Sciatic nerve (tissue), 2 donors: Measurements from ENCODE around the gene EVX2. TPM values are rescaled to one million over a fixed set of nuclear protein-coding genes. Genes with fewer than 3 reads are reported as not detected.

Experiments used
- ATAC-seq: fragments of 200-7000 bp; cut with Tn5 transposase; one replicate; pipeline ENCODE4 v1.9.1; 2020; ENCODE audit warnings: mild to moderate bottlenecking, moderate library complexity
- DNase-seq: peaks from one replicate; pipeline ENCODE4 v3.0.0-alpha.2; 2020; ENCODE audit warnings: low spot score
- intact Hi-C: fragments of 100-400 bp; cut with DNase I; formaldehyde crosslinking; loops from one replicate; pipeline ENCODE4 v1.14.2; 2022
- total RNA-seq: library from RNA; stranded (reverse); fragmentation: NEBNext Ultra II Directional; extraction: Animal tissue kit (Norgen Biotek cat#: 25700); gene quantifications from one replicate; pipeline ENCODE4 v1.2.1, GENCODE V29; 2021
- donor health status: DM: no; HTN: no; CAD: no.
- donor health status: DM: no; HTN: no; CAD: no.

EVX2 gene
- total RNA-seq, 1 donor from 2014 or later: not detected

- DNase-seq (no peak), ATAC-seq (no peak)
- intact Hi-C loops: loop anchor here (10.0 kb wide), 2 partner anchors 405 to 1755 kb away; partner anchors contain the start of gene SP9
Observed at GRCh38 chr2:176089843-176090395, 6.2 kb upstream of the EVX2 start.

GRCh38 chr2:176088937-176089842 lies 5.4 kb upstream of the EVX2 start:
- intact Hi-C loops: loop anchor here (10.0 kb wide), 1 partner anchor 404 kb away; no protein-coding TSS in a partner anchor
- ATAC-seq (no peak), DNase-seq (no peak)

GRCh38 chr2:176088048-176088936 lies 4.5 kb upstream of the EVX2 start:
- ATAC-seq (peak; percentile 75), DNase-seq (no peak)
- intact Hi-C loops: loop anchor here (10.0 kb wide), 1 partner anchor 403 kb away; no protein-coding TSS in a partner anchor

- no peak for DNase-seq
- no peak for ATAC-seq
- intact Hi-C loops: loop anchor here (10.0 kb wide), 1 partner anchor 403 kb away; no protein-coding TSS in a partner anchor
Observed at GRCh38 chr2:176087330-176088047, 3.7 kb upstream of the EVX2 start.

- intact Hi-C loops: loop anchor here (10.0 kb wide), 1 partner anchor 401 kb away; no protein-coding TSS in a partner anchor
- no peak for ATAC-seq
- no peak for DNase-seq
Observed at GRCh38 chr2:176085861-176086771, 2.4 kb upstream of the EVX2 start.

GRCh38 chr2:176085120-176085788 lies 1.5 kb upstream of the EVX2 start:
- ATAC-seq (no peak), DNase-seq (no peak)
- intact Hi-C loops: loop anchor here (10.0 kb wide), 1 partner anchor 400 kb away; no protein-coding TSS in a partner anchor

- intact Hi-C loops: loop anchor here (10.0 kb wide), 1 partner anchor 400 kb away; no protein-coding TSS in a partner anchor
- DNase-seq: no peak
- ATAC-seq: no peak
Observed at GRCh38 chr2:176084611-176085119, 903 bp upstream of the EVX2 start.

- intact Hi-C loops: loop anchor here (10.0 kb wide), 1 partner anchor 398 kb away; no protein-coding TSS in a partner anchor
Observed at GRCh38 chr2:176082824-176083751, 674 bp downstream of the EVX2 start.

GRCh38 chr2:176082525-176082823 lies 1.3 kb downstream of the EVX2 start:
- ATAC-seq (no peak), DNase-seq (no peak)
- intact Hi-C loops: loop anchor here (10.0 kb wide), 1 partner anchor 398 kb away; no protein-coding TSS in a partner anchor

More at GRCh38 chr2:176082824-176083751, 674 bp downstream of the EVX2 start:
- ATAC-seq: no peak
- no peak for DNase-seq

GRCh38 chr2:176081837-176082524 lies 1.8 kb downstream of the EVX2 start:
- intact Hi-C loops: loop anchor here (2.0 to 10.0 kb wide), 2 partner anchors 53 to 397 kb away; no protein-coding TSS in a partner anchor
- DNase-seq (no peak), ATAC-seq (no peak)

GRCh38 chr2:176081376-176081836 lies 2.4 kb downstream of the EVX2 start:
- intact Hi-C loops: loop anchor here (2.0 to 10.0 kb wide), 2 partner anchors 53 to 397 kb away; no protein-coding TSS in a partner anchor
- no peak for ATAC-seq
- no peak for DNase-seq

- ATAC-seq (no peak), DNase-seq (no peak)
- intact Hi-C loops: loop anchor here (2.0 to 10.0 kb wide), 2 partner anchors 54 to 396 kb away; no protein-coding TSS in a partner anchor
Observed at GRCh38 chr2:176080540-176081375, 3.0 kb downstream of the EVX2 start.

- intact Hi-C loops: loop anchor here (2.0 to 10.0 kb wide), 2 partner anchors 55 to 395 kb away; no protein-coding TSS in a partner anchor
- no peak for DNase-seq
Observed at GRCh38 chr2:176079831-176080539, 3.8 kb downstream of the EVX2 start.

More at GRCh38 chr2:176079831-176080539, 3.8 kb downstream of the EVX2 start:
- ATAC-seq: no peak
